Fibroblast of lung (primary cell): Measurements from ENCODE around the gene INS.

Experiments used
- CTCF ChIP-seq, 2 donors: IDR thresholded peaks in 1 of 2; conservative IDR thresholded peaks in 1 of 2; 1 replicate in 1 of 2; 2 replicates in 1 of 2; pipeline ENCODE4 v1.5.1; 2011 to 2012; ENCODE audit warnings: low read length in 2 of 2, control low read depth in 1 of 2, inconsistent platforms in 1 of 2, low read depth in 1 of 2, mild to moderate bottlenecking in 1 of 2
- EZH2 ChIP-seq: IDR thresholded peaks from 2 replicates; pipeline ENCODE4 v1.5.1; 2012; ENCODE audit warnings: low read length, control low read depth, mild to moderate bottlenecking; ENCODE audit errors: missing control alignments

- TF ChIP-seq EZH2 (no peak), CTCF (conservative IDR thresholded peaks at IDR 0.05 in 1 of 2, IDR thresholded peaks at IDR 0.05 in 1 of 2; ENCODE audit: low read depth in 1 of 2, low read length in 2 of 2) (no peak)
Observed at GRCh38 chr11:2121227-2122130, 39.5 kb downstream of the INS start.
